Measurements from ENCODE around the gene NMRK1. TPM values are rescaled to one million over a fixed set of nuclear protein-coding genes. Genes with fewer than 3 reads are reported as not detected.

Gene NMRK1
- polyA plus RNA-seq, 1 donor (not counting 4 experiments of a cell fraction or from before 2014, with no cell fraction given) = 24.7 TPM

- peaks cover 51% of the 10 kb centered on the region for H3K79me2 ChIP-seq (ENCODE audit: control insufficient read depth, insufficient read depth, low read length)
- dilution Hi-C loops (cut with MboI; ENCODE audit: extremely low pct_ligation_motif_present, low sequenced_read_pairs) = no loop called here
- H3K4me2 ChIP-seq (ENCODE audit: control insufficient read depth, extremely low read depth, insufficient read depth, low read depth, low read length) = peak overlapping the region; percentile 17
- no peak overlapping the region for H3K9ac ChIP-seq (ENCODE audit: control insufficient read depth, extremely low read depth, insufficient read depth, low read length)
- H3K27me3 ChIP-seq (ENCODE audit: control insufficient read depth, extremely low read depth, insufficient read depth, low read length) = no peaks in the 10 kb centered on the region
- H3K9me1 ChIP-seq (ENCODE audit: control insufficient read depth, extremely low read depth, insufficient read depth, low read length) = no peaks in the 10 kb centered on the region
- H3K27ac ChIP-seq (ENCODE audit: control insufficient read depth, insufficient read depth, low read length) = peak overlapping the region; percentile 47
- peaks cover 16% of the 10 kb centered on the region for H3K4me1 ChIP-seq (ENCODE audit: control insufficient read depth, extremely low read depth, insufficient read depth, low read length)
- TF ChIP-seq, protein P1, sequence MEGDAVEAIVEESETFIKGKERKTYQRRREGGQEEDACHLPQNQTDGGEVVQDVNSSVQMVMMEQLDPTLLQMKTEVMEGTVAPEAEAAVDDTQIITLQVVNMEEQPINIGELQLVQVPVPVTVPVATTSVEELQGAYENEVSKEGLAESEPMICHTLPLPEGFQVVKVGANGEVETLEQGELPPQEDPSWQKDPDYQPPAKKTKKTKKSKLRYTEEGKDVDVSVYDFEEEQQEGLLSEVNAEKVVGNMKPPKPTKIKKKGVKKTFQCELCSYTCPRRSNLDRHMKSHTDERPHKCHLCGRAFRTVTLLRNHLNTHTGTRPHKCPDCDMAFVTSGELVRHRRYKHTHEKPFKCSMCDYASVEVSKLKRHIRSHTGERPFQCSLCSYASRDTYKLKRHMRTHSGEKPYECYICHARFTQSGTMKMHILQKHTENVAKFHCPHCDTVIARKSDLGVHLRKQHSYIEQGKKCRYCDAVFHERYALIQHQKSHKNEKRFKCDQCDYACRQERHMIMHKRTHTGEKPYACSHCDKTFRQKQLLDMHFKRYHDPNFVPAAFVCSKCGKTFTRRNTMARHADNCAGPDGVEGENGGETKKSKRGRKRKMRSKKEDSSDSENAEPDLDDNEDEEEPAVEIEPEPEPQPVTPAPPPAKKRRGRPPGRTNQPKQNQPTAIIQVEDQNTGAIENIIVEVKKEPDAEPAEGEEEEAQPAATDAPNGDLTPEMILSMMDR (optimal IDR thresholded peaks at IDR 0.05 in 1 of 3, IDR thresholded peaks at IDR 0.05 in 1 of 3, conservative IDR thresholded peaks at IDR 0.05 in 1 of 3; ENCODE audit: extremely low read depth in 1 of 3, insufficient read depth in 2 of 3, low read length in 3 of 3) = no peak
- TF ChIP-seq EZH2 (IDR thresholded peaks at IDR 0.05; ENCODE audit: low read length) = no peak
- FAIRE-seq (peak; percentile 70), DNase-seq (ENCODE audit: low read depth, low spot score) (peak; percentile 25)
- no peak overlapping the region for H2AFZ ChIP-seq (ENCODE audit: control insufficient read depth, low read length)
- no peaks in the 10 kb centered on the region for H3K36me3 ChIP-seq (ENCODE audit: control insufficient read depth in 2 of 2, extremely low read depth in 1 of 2, insufficient read depth in 2 of 2, low read length in 2 of 2)
- no peaks in the 10 kb centered on the region for H4K20me1 ChIP-seq (ENCODE audit: control insufficient read depth, extremely low read depth, insufficient read depth, low read length)
- H3K9me3 ChIP-seq (ENCODE audit: control insufficient read depth, low read depth, low read length) = no peaks in the 10 kb centered on the region
- H3K4me3 ChIP-seq (ENCODE audit: control insufficient read depth in 2 of 3, extremely low read depth in 1 of 3, insufficient read depth in 2 of 3, low read depth in 1 of 3, low read length in 3 of 3) = no peak overlapping the region
Measured at GRCh38 chr9:75111019-75111622, 23.2 kb upstream of the NMRK1 start.

GRCh38 chr9:75109210-75109839, 21.4 kb upstream of the NMRK1 start:
- Histone ChIP-seq H3K36me3 (ENCODE audit: control insufficient read depth in 2 of 2, extremely low read depth in 1 of 2, insufficient read depth in 2 of 2, low read length in 2 of 2) (no peaks in the 10 kb centered on the region), H4K20me1 (ENCODE audit: control insufficient read depth, extremely low read depth, insufficient read depth, low read length) (no peaks in the 10 kb centered on the region), H3K4me1 (ENCODE audit: control insufficient read depth, extremely low read depth, insufficient read depth, low read length) (peaks cover 16% of the 10 kb centered on the region), H2AFZ (ENCODE audit: control insufficient read depth, low read length) (no peak overlapping the region), H3K9me3 (ENCODE audit: control insufficient read depth, low read depth, low read length) (no peaks in the 10 kb centered on the region), H3K27me3 (ENCODE audit: control insufficient read depth, extremely low read depth, insufficient read depth, low read length) (no peaks in the 10 kb centered on the region), H3K27ac (ENCODE audit: control insufficient read depth, insufficient read depth, low read length) (no peak overlapping the region), H3K9me1 (ENCODE audit: control insufficient read depth, extremely low read depth, insufficient read depth, low read length) (no peaks in the 10 kb centered on the region), H3K9ac (ENCODE audit: control insufficient read depth, extremely low read depth, insufficient read depth, low read length) (no peak overlapping the region), H3K4me3 (ENCODE audit: control insufficient read depth in 2 of 3, extremely low read depth in 1 of 3, insufficient read depth in 2 of 3, low read depth in 1 of 3, low read length in 3 of 3) (no peak overlapping the region), H3K4me2 (ENCODE audit: control insufficient read depth, extremely low read depth, insufficient read depth, low read depth, low read length) (no peak overlapping the region), H3K79me2 (ENCODE audit: control insufficient read depth, insufficient read depth, low read length) (peaks cover 60% of the 10 kb centered on the region)
- FAIRE-seq = no peak
- no peak for DNase-seq (ENCODE audit: low read depth, low spot score)
- dilution Hi-C loops (cut with MboI; ENCODE audit: extremely low pct_ligation_motif_present, low sequenced_read_pairs) = no loop called here
- TF ChIP-seq, protein P1 (optimal IDR thresholded peaks at IDR 0.05 in 1 of 3, IDR thresholded peaks at IDR 0.05 in 1 of 3, conservative IDR thresholded peaks at IDR 0.05 in 1 of 3; ENCODE audit: extremely low read depth in 1 of 3, insufficient read depth in 2 of 3, low read length in 3 of 3) = no peak
- no peak for TF ChIP-seq EZH2 (IDR thresholded peaks at IDR 0.05; ENCODE audit: low read length)

Data from keratinocyte (primary cell).